Ectodermal cell (in vitro differentiated cells): ENCODE data around the gene CLCN1.

ENCODE experiments used
- H3K27ac ChIP-seq: 2 replicates; pipeline ENCODE4 v1.7.0; 2013; ENCODE audit warnings: mild to moderate bottlenecking, low read depth, low read length; ENCODE audit not compliant: insufficient read depth, poor library complexity, severe bottlenecking
- H3K27me3 ChIP-seq: 2 replicates; pipeline ENCODE4 v1.7.0; 2013; ENCODE audit warnings: mild to moderate bottlenecking, low read length; ENCODE audit not compliant: insufficient read depth, control insufficient read depth, poor library complexity, severe bottlenecking
- H3K36me3 ChIP-seq: one replicate; pipeline ENCODE4 v1.7.0; 2013; ENCODE audit warnings: low read length; ENCODE audit not compliant: control insufficient read depth, insufficient read depth
- H3K4me1 ChIP-seq: one replicate; pipeline ENCODE4 v1.7.0; 2013; ENCODE audit warnings: low read length; ENCODE audit not compliant: control insufficient read depth, insufficient read depth
- H3K4me3 ChIP-seq: 2 replicates; pipeline ENCODE4 v1.7.0; 2013; ENCODE audit warnings: low read depth, low read length, control low read depth; ENCODE audit not compliant: insufficient read depth
- H3K9me3 ChIP-seq: 2 replicates; pipeline ENCODE4 v1.7.0; 2013; ENCODE audit warnings: mild to moderate bottlenecking, low read length, moderate library complexity; ENCODE audit not compliant: control insufficient read depth
- WGBS, 2 experiments: methylation state at CpG; one replicate each; pipeline ENCODE4 v1.1.7; 2013; ENCODE audit warnings: missing lambda C conversion rate in 2 of 2; 5-methylcytosine and 5-hydroxymethylcytosine counted together

Gene CLCN1

GRCh38 chr7:143308632-143309031 is 7.3 kb upstream of the CLCN1 start:
- WGBS, 2 experiments = 84 to 94% methylated on average over 1 to 2 of the region's 2 CpGs
- peaks cover 31% of the 10 kb centered on the region for H3K36me3 ChIP-seq
- H3K27ac ChIP-seq = no peak overlapping the region
- H3K27me3 ChIP-seq = no peaks in the 10 kb centered on the region
- no peaks in the 10 kb centered on the region for H3K9me3 ChIP-seq
- H3K4me1 ChIP-seq = no peaks in the 10 kb centered on the region
- H3K4me3 ChIP-seq = no peak overlapping the region

GRCh38 chr7:143314127-143314526 is 1.8 kb upstream of the CLCN1 start:
- Histone ChIP-seq H3K27me3 (no peaks in the 10 kb centered on the region), H3K4me3 (no peak overlapping the region), H3K4me1 (no peaks in the 10 kb centered on the region), H3K27ac (no peak overlapping the region), H3K36me3 (no peaks in the 10 kb centered on the region), H3K9me3 (no peaks in the 10 kb centered on the region)

- Histone ChIP-seq H3K4me1 (no peaks in the 10 kb centered on the region), H3K4me3 (no peak overlapping the region), H3K27me3 (no peaks in the 10 kb centered on the region), H3K9me3 (no peaks in the 10 kb centered on the region), H3K36me3 (no peaks in the 10 kb centered on the region), H3K27ac (no peak overlapping the region)
- 90 to 96% methylated on average over 4 of the region's 4 CpGs for WGBS, 2 experiments
Observed at GRCh38 chr7:143316492-143316891, 581 bp downstream of the CLCN1 start.

GRCh38 chr7:143318661-143319060 is 2.8 kb downstream of the CLCN1 start:
- no peak overlapping the region for H3K4me3 ChIP-seq
- 88 to 93% methylated on average over 5 of the region's 5 CpGs for WGBS, 2 experiments
- no peak overlapping the region for H3K27ac ChIP-seq
- no peaks in the 10 kb centered on the region for H3K36me3 ChIP-seq
- no peaks in the 10 kb centered on the region for H3K9me3 ChIP-seq
- H3K27me3 ChIP-seq = no peaks in the 10 kb centered on the region
- H3K4me1 ChIP-seq = peaks cover 4% of the 10 kb centered on the region

GRCh38 chr7:143320620-143321019 is 4.7 kb downstream of the CLCN1 start:
- H3K9me3 ChIP-seq = no peaks in the 10 kb centered on the region
- H3K4me1 ChIP-seq = peaks cover 4% of the 10 kb centered on the region
- no peaks in the 10 kb centered on the region for H3K27me3 ChIP-seq
- WGBS, 2 experiments = 84 to 85% methylated on average over 9 of the region's 9 CpGs
- H3K27ac ChIP-seq = no peak overlapping the region
- H3K36me3 ChIP-seq = no peaks in the 10 kb centered on the region
- no peak overlapping the region for H3K4me3 ChIP-seq

GRCh38 chr7:143321242-143321641 is 5.3 kb downstream of the CLCN1 start:
- WGBS, 2 experiments = 93 to 94% methylated on average over 10 of the region's 10 CpGs
- H3K4me3 ChIP-seq = no peak overlapping the region
- no peaks in the 10 kb centered on the region for H3K36me3 ChIP-seq
- H3K9me3 ChIP-seq = no peaks in the 10 kb centered on the region
- peaks cover 4% of the 10 kb centered on the region for H3K4me1 ChIP-seq
- H3K27ac ChIP-seq = no peak overlapping the region
- no peaks in the 10 kb centered on the region for H3K27me3 ChIP-seq

- no peak overlapping the region for H3K4me3 ChIP-seq
- no peak overlapping the region for H3K27ac ChIP-seq
- no peaks in the 10 kb centered on the region for H3K36me3 ChIP-seq
- peaks cover 4% of the 10 kb centered on the region for H3K4me1 ChIP-seq
- no peaks in the 10 kb centered on the region for H3K27me3 ChIP-seq
- no peaks in the 10 kb centered on the region for H3K9me3 ChIP-seq
- 86 to 90% methylated on average over 4 of the region's 4 CpGs for WGBS, 2 experiments
Observed at GRCh38 chr7:143321734-143322133, 5.8 kb downstream of the CLCN1 start.

- H3K4me1 ChIP-seq = peaks cover 4% of the 10 kb centered on the region
- no peaks in the 10 kb centered on the region for H3K27me3 ChIP-seq
- H3K9me3 ChIP-seq = no peaks in the 10 kb centered on the region
- no peak overlapping the region for H3K27ac ChIP-seq
- WGBS, 2 experiments = 90 to 93% methylated on average over 23 of the region's 23 CpGs
- no peak overlapping the region for H3K4me3 ChIP-seq
- no peaks in the 10 kb centered on the region for H3K36me3 ChIP-seq
Observed at GRCh38 chr7:143322760-143323633, 7.1 kb downstream of the CLCN1 start.

- Histone ChIP-seq H3K4me1 (peaks cover 4% of the 10 kb centered on the region), H3K4me3 (no peak overlapping the region)
- WGBS, 2 experiments = 64 to 70% methylated on average over 12 of the region's 12 CpGs
Observed at GRCh38 chr7:143323653-143324052, 7.7 kb downstream of the CLCN1 start.

GRCh38 chr7:143325240-143325639 is 9.3 kb downstream of the CLCN1 start:
- Histone ChIP-seq H3K27ac (no peak overlapping the region), H3K36me3 (no peaks in the 10 kb centered on the region), H3K4me3 (no peak overlapping the region), H3K27me3 (no peaks in the 10 kb centered on the region), H3K4me1 (peaks cover 4% of the 10 kb centered on the region), H3K9me3 (no peaks in the 10 kb centered on the region)
- 60% methylated on average over 1 of the region's 2 CpGs; no CpG with 5 or more reads in 1 of the 2 experiments for WGBS, 2 experiments

More at GRCh38 chr7:143323653-143324052, 7.7 kb downstream of the CLCN1 start:
- Histone ChIP-seq H3K27me3 (no peaks in the 10 kb centered on the region), H3K27ac (no peak overlapping the region), H3K9me3 (no peaks in the 10 kb centered on the region), H3K36me3 (no peaks in the 10 kb centered on the region)
